HepG2 (cell line): Measurements from ENCODE around the gene UNC93A. TPM values are rescaled to one million over a fixed set of nuclear protein-coding genes. Genes with fewer than 3 reads are reported as not detected.
"Not testable (repeated sequence)": the region's sequence is repeated elsewhere in the genome, so short reads cannot be mapped to it uniquely, and the experiment has no call there.

Source experiments
- ATAC-seq: fragments of 200-7000 bp; cut with Tn5 transposase; 3 replicates; pipeline ENCODE4 v1.9.1; 2020; ENCODE audit warnings: mild to moderate bottlenecking, moderate library complexity
- BruUV-seq: library from RNA; stranded (reverse); fragments of 400-500 nt; replicated peaks from 2 replicates; lab custom pipeline; 2021; lab: Mats Ljungman, UMichigan
- CTCF ChIA-PET: fragments of 300-600 bp; formaldehyde crosslinking; extraction: SDS; loops from one replicate; lab custom pipeline; 2021; ENCODE audit warnings: low total read pairs, inconsistent platforms, low intra/inter-chr PET ratio; lab: Yijun Ruan, JAX
- POLR2A ChIA-PET: fragments of 350-600 bp; sonication (Branson Sonifier 250); formaldehyde crosslinking; loops from one replicate; lab custom pipeline; 2020; ENCODE audit warnings: antibody characterized with exemption, inconsistent platforms; lab: Yijun Ruan, JAX
- DNase-seq: peaks from one replicate; pipeline ENCODE4 v3.0.0-alpha.2; 2015; ENCODE audit warnings: low spot score
- FAIRE-seq: peaks from 3 replicates; lab custom pipeline; 2011; peaks lifted over from hg19 to GRCh38; lab: Jason Lieb, UNC
- H2AFZ ChIP-seq: one replicate; pipeline ENCODE4 v1.6.1; 2011; ENCODE audit warnings: low read length, inconsistent platforms
- H3K27ac ChIP-seq: fragments of 300-600 bp; 3 replicates; pipeline ENCODE4 v1.8.0; 2011; ENCODE audit warnings: mixed run types, mild to moderate bottlenecking, mixed read lengths, low read length, inconsistent platforms; ENCODE audit not compliant: insufficient read depth; ENCODE audit errors: extremely low read length
- H3K27me3 ChIP-seq, 2 experiments: fragments of 200-600 bp in 1 of 2; 2 replicates in 1 of 2; 3 replicates in 1 of 2; pipeline versions ENCODE4 v1.6.0 to v1.8.0; 2011; ENCODE audit warnings: low read length in 2 of 2, mild to moderate bottlenecking in 2 of 2, moderate library complexity in 2 of 2, inconsistent platforms in 1 of 2; ENCODE audit not compliant: insufficient read depth in 2 of 2, control insufficient read depth in 1 of 2
- H3K36me3 ChIP-seq, 2 experiments: fragments of 200-600 bp in 1 of 2; replicated peaks in 1 of 2; 2 replicates in 1 of 2; 3 replicates in 1 of 2; pipeline versions ENCODE4 v1.5.1 to v1.8.0; 2011; ENCODE audit warnings: low read length in 2 of 2, inconsistent platforms in 1 of 2; ENCODE audit not compliant: insufficient read depth in 2 of 2, control insufficient read depth in 1 of 2
- H3K4me1 ChIP-seq: 2 replicates; pipeline ENCODE4 v1.5.1; 2012; ENCODE audit warnings: low read length, inconsistent platforms; ENCODE audit not compliant: insufficient read depth
- H3K4me2 ChIP-seq: 2 replicates; pipeline ENCODE4 v1.6.0; 2011; ENCODE audit warnings: low read depth, low read length, inconsistent platforms
- H3K4me3 ChIP-seq, 3 experiments: fragments of 200-600 bp in 1 of 3; sonication (generic), shearing (Covaris generic) in 1 of 3; replicated peaks in 1 of 3; 2 replicates each; pipeline ENCODE4 v1.5.1; 2011 to 2016; ENCODE audit warnings: low read length in 3 of 3, inconsistent platforms in 2 of 3, low read depth in 2 of 3, mild to moderate bottlenecking in 2 of 3, control low read depth in 1 of 3, mixed read lengths in 1 of 3; ENCODE audit not compliant: insufficient read depth in 1 of 3
- H3K79me2 ChIP-seq: one replicate; pipeline ENCODE4 v1.6.1; 2011; ENCODE audit warnings: low read length, inconsistent platforms; ENCODE audit not compliant: insufficient read depth
- H3K9ac ChIP-seq: 2 replicates; pipeline ENCODE4 v1.6.0; 2011; ENCODE audit warnings: mild to moderate bottlenecking, low read depth, low read length, inconsistent platforms; ENCODE audit not compliant: insufficient read depth
- H3K9me3 ChIP-seq: 2 replicates; pipeline ENCODE4 v1.5.1; 2012; ENCODE audit warnings: mild to moderate bottlenecking, low read length
- H4K20me1 ChIP-seq: 2 replicates; pipeline ENCODE4 v1.6.0; 2011; ENCODE audit warnings: inconsistent platforms, mild to moderate bottlenecking, low read length, moderate library complexity; ENCODE audit not compliant: insufficient read depth
- ATF7 ChIP-seq, 2 experiments: fragments of 450-650 bp in 1 of 2; sonication (generic) in 1 of 2; formaldehyde crosslinking in 1 of 2; IDR thresholded peaks; 2 replicates each; pipeline versions ENCODE4 v1.4.0 to v1.6.1; 2016 to 2020; ENCODE audit warnings: antibody characterized with exemption in 1 of 2, mild to moderate bottlenecking in 1 of 2, missing genetic modification reagents in 1 of 2
- DMAP1 ChIP-seq: IDR thresholded peaks from 2 replicates; pipeline ENCODE4 v1.6.1; 2016
- HNRNPL ChIP-seq: fragments of 200-400 bp; formaldehyde crosslinking; IDR thresholded peaks from 2 replicates; pipeline ENCODE4 v1.6.1; 2017; ENCODE audit warnings: mild to moderate bottlenecking, low read depth, low read length
- ZFAT ChIP-seq: sonication (generic); formaldehyde crosslinking; conservative IDR thresholded peaks from 2 replicates; pipeline ENCODE4 v1.8.1; 2023; ENCODE audit warnings: missing genetic modification reagents, inconsistent platforms
- ZNF34 ChIP-seq: sonication (generic); formaldehyde crosslinking; IDR thresholded peaks from 2 replicates; pipeline ENCODE4 v1.4.0; 2020; ENCODE audit warnings: mild to moderate bottlenecking, missing genetic modification reagents, borderline replicate concordance
- ZNF567 ChIP-seq: sonication (generic); formaldehyde crosslinking; IDR thresholded peaks from 2 replicates; pipeline ENCODE4 v1.8.1; 2023; ENCODE audit warnings: mild to moderate bottlenecking, missing genetic modification reagents, borderline replicate concordance
- WGBS: methylation state at CpG from one replicate; pipeline ENCODE4 v1.1.6; 2017; ENCODE audit warnings: low lambda C conversion rate; 5-methylcytosine and 5-hydroxymethylcytosine counted together
- in situ Hi-C: cut with HindIII; loops from 2 replicates; pipeline ENCODE4 v1.10.0; 2017; ENCODE audit warnings: low pct_unique_long_range_greater_than_20kb; ENCODE audit not compliant: extremely low pct_ligation_motif_present
- intact Hi-C: fragments of 100-400 bp; cut with micrococcal nuclease; formaldehyde crosslinking; loops from one replicate; pipeline ENCODE4 v1.10.0; 2022; ENCODE audit not compliant: unreplicated experiment
- polyA plus RNA-seq, 8 experiments: library from polyadenylated mRNA; depleted of rRNA in 3 of 8; stranded (reverse) in 7 of 8; unstranded in 1 of 8; fragments of >200 nt; fragmentation: Illumina TruSeq in 4 of 8; extraction: Trizol in 4 of 8; gene quantifications; 2 replicates each; pipeline versions ENCODE4 v1.2.1 to v1.2.3, GENCODE V29; 2011 to 2016; ENCODE audit warnings: low read depth in 4 of 8, missing spikeins in 1 of 8, mixed read lengths in 1 of 8; ENCODE audit not compliant: insufficient read depth in 1 of 8
- total RNA-seq, 5 experiments: library from RNA; depleted of rRNA; stranded (reverse); fragments of >200 nt; fragmentation: Illumina TruSeq; extraction: Trizol; gene quantifications; 2 replicates each; pipeline ENCODE4 v1.2.3, GENCODE V29; 2016; ENCODE audit warnings: low read depth in 1 of 5

Gene UNC93A
- total and polyA plus RNA-seq, 2 of the 13 experiments (the other 11 are each of a cell fraction or from before 2014, with no cell fraction given), result 11.0 to 42.7 TPM

DNA sequence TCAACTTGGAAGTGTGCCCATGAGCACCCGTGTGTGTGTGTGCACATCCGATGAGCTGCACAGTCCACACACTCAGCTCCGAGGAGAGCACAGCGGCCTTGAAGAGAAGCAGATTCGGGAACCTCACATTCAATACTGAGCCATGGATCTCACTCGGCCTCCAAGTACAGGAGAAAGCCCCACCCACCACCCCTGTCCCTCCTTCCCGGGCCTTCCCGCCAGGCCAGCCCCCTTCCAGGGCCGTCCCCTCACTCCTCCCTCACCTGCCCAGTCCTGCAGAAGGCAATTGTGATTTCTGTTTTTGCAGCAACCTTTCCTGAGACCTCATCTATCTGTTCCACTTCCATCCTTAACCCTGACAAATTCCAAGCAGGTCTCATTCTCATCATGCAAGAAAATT lies 30.1 kb downstream of the UNC93A start:
- H2AFZ ChIP-seq, H3K9ac ChIP-seq, FAIRE-seq, H3K27me3 ChIP-seq, POLR2A ChIA-PET, CTCF ChIA-PET, DNase-seq, H3K4me3 ChIP-seq, H3K4me2 ChIP-seq, H3K79me2 ChIP-seq, H3K36me3 ChIP-seq, H4K20me1 ChIP-seq, in situ Hi-C loops, BruUV-seq, ATAC-seq, intact Hi-C loops, H3K9me3 ChIP-seq, H3K27ac ChIP-seq: not testable (repeated sequence)
- 84% methylated on average over 8 of the region's 9 CpGs for WGBS
- peaks cover 51% of the 10 kb centered on the region for H3K4me1 ChIP-seq

DNA sequence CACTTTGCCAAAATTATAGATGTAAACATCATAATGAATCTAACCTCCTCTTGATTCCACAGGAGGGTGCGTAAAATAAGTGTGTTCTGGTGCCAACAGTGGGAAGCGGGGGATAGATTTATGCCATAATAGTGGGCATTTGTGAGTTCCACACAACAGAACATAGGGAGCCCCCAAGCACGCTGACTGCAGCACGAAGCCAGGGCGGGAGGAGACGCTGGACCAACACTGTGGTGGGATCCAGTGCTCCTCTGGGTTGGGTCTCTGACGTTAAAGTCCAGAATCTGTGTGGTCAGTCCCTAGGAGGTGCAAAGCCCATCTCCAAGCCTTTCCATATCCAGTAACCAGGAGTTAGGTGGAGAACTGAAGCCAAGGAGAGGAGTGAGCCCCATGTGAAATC lies 32.0 kb downstream of the UNC93A start:
- no peaks in the 10 kb centered on the region for H3K79me2 ChIP-seq
- FAIRE-seq (no peak), DNase-seq (no peak), ATAC-seq (no peak)
- H3K27me3 ChIP-seq, result no peaks in the 10 kb centered on the region
- H4K20me1 ChIP-seq, result no peaks in the 10 kb centered on the region
- H3K27ac ChIP-seq, result no peak overlapping the region
- H3K9me3 ChIP-seq, result no peaks in the 10 kb centered on the region
- no peak overlapping the region for H2AFZ ChIP-seq
- POLR2A ChIA-PET, result no interaction called here
- CTCF ChIA-PET, result no interaction called here
- no peak overlapping the region for H3K9ac ChIP-seq
- BruUV-seq, result no TSS peak
- H3K4me1 ChIP-seq, result peaks cover 45% of the 10 kb centered on the region
- H3K4me2 ChIP-seq, result no peak overlapping the region
- in situ Hi-C loops, result no loop called here
- no peaks in the 10 kb centered on the region for H3K36me3 ChIP-seq
- TF ChIP-seq ATF7 (IDR thresholded peaks at IDR 0.05) (no peak), ATF7 (CRISPR knock-in tag; IDR thresholded peaks at IDR 0.05) (no peak), ZNF567 (no peak), HNRNPL (no peak), ZNF34 (CRISPR knock-in tag) (no peak), ZFAT (CRISPR knock-in tag) (no peak), DMAP1 (CRISPR knock-in tag) (no peak)
- intact Hi-C loops, result no loop called here
- no peak overlapping the region for H3K4me3 ChIP-seq
- 86% methylated on average over 7 of the region's 7 CpGs for WGBS
